Stimulated activated CD4-positive, alpha-beta T cell treated with anti-CD3 and anti-CD28 coated beads, Interleukin-1b, Interleukin-23, amount 100 ng/mL, for 48 hours (primary cell): ENCODE measurements around the gene SHISA7.
"Not testable (repeated sequence)": the region's sequence is repeated elsewhere in the genome, so short reads cannot be mapped to it uniquely, and the experiment has no call there.

Experiments used
- DNase-seq: peaks from one replicate; pipeline ENCODE4 v3.0.0-alpha.2; 2020

Gene SHISA7

DNA sequence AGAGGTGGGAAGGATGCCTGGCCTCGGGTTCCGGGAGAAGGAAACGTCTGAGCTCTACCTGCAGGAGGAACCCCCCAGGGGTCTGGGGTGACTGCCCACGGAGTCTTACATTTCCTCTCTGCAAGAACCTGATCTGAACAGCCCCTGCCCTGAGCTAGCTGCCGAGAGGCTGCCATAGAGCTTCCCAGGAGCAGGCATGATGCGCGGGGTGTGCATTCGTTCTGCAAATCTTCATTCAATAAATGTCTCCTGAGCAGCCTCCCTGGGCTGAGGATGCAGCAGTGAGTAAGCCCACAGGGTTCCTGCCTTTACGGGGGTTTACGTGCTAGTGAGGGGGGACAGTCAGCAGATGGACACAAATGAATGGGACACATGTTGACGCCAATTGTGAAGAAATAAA lies 1.5 kb upstream of the SHISA7 start:
- DNase-seq: no peak

DNA sequence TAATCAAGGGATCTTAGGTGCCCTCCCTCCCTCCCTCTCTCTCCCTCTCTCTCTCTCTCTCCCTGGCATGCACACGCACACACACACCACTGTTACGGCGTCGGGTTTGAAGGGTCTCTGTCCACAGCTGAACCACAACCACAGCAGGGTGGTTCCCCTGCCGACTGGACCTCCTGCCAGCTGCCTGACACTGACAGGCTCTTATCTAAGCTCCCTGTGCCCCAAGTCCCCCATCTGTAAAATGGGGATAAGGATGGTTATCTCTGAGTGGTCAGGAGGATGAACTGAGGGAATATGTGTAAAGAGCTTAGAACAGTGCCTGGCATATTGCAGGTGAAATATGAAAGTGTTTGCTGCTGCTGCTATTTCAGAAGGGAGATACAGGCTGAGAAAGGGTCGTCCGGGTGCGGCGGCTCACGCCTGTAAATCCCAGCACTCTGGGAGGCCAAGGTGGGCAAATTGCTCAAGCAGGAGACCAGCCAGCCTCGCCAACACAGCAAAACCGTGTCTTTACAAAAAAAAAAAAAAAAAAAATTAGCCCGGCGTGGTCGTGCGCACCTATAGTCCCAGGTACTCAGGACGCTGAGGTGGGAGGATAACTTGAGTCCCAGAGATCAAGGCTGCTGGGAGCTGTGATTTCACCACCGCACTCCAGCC lies 852 bp upstream of the SHISA7 start:
- no peak for DNase-seq

DNA sequence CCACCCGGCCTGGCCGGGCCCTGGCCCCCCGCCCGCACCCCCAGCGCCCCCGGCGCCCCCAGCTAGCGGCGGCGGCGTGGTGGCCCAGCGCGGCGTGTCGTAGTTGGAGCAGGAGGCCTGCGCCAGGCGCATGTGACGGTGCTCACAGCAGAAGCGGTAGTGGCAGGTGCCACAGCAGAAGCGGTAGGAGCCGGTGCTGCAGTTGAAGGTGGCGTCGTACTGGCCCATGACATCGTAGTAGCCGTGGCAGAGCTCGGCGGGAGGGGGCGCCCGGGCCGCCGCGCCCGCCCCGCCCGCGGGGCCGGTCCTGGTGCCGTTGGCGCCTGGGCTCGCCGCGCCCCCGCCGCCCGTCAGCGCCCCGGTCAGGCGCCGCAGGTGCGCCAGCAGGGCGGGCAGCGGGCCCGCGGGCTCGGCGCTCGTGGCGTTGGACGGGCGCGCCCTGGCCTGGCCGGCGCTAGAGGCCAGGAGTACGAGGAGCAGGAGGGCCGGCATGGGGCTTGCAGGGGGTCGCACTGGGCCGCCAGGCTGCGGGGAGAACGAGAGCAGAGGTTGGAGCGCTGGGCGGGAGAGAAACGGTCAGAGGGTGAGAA lies 633 bp downstream of the SHISA7 start:
- DNase-seq: no peak

DNA sequence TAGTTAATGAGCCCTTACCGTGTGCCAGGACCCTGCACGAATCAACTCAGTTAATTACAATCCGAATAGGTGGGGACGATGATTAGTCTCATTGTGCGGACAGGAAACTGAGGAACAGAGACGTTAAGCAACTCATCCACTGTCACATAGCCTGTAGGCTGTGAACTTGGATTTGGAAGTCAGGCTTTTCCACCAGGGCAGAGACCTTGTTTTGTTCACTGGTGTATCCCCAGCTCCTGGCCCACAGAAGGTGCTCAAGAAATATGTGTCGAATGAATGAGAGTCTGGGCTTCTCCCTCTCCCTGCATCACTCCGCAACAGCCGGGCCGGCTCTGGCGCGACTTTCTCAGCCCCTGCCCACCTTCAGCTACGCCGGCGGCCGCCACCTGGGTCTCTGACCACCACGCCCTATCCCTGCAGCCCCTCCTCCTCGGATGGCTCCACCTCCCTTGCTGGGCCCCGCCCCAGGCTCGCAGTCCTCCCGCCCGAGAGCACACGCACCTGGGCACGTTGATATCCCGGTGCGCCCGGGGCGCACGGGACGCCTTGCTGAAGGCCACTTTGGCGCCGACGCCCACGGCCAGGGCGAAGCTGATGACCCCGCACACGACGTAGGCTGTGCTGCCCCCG lies 1.3 kb downstream of the SHISA7 start:
- no peak for DNase-seq

DNA sequence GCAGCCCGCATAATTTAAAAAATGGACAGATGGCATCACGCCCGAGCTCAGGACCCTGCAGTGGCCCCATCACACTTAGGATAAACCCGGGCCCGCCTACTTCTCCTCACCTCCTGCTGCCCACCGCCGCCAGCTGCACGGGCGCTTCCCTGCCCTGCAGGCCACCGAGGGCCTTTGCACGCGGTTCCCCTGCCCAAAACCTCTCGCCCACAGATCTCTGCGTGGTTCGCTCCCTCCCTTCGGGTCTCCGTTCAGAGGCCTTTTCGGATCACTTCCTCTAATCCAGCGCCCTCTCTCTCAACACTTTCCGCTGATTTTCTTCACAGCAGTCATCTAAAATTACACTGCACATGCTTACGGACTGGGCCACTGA lies 1.8 kb downstream of the SHISA7 start:
- no peak for DNase-seq

DNA sequence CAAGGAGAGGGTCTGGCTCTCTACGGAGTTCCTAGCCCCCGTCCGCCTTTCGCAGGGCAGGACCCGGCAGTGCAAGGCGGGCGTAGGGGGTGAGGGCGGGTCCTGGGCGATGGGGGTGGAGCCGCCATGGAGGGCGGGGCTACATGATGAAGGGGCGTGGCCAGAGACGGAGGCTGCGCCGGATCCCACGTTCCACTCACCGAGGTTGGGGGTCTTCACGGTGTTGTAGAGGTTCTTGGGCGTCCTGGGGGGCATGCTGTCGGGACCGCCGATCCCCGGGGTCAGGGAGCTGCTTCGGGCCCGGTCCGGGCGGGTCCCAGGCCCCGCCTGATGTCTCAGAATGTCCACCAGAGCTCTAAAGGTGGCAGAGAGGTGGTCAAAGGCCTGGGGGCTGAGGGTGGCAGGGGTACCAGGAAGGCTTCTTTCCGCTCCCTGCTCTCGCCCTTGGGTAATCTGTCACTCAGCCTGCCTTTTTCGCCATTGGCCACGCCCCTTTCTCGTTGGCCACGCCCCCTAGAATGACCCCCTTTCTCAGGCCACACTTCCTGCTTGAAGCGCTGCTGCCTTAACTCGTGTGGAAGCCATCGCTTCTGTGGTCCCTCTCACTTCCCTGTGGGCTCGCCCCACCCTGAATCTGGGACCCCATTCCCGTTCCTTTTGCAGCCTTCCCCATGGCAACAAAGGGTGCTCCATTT lies 2.5 kb downstream of the SHISA7 start:
- no peak for DNase-seq

DNA sequence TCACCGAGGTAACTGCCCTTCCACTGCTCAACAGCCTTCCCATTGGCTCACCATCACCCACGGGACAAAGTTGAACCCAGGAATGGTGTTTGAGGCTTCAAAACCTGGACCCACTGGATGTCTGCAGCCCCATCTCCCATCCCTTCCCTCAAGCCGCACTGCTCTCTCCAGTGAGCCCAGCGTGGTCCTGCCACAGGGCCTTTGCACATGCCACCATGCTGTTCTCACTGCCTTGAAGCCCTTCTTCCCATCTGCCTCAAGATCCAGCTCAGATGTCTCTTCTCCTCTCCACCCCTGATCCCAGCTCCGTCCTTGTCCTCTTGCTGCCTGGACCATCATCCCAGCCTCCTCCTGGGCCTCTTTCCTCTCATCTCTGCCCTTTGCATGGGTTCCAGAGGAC lies 4.0 kb downstream of the SHISA7 start:
- no peak for DNase-seq

DNA sequence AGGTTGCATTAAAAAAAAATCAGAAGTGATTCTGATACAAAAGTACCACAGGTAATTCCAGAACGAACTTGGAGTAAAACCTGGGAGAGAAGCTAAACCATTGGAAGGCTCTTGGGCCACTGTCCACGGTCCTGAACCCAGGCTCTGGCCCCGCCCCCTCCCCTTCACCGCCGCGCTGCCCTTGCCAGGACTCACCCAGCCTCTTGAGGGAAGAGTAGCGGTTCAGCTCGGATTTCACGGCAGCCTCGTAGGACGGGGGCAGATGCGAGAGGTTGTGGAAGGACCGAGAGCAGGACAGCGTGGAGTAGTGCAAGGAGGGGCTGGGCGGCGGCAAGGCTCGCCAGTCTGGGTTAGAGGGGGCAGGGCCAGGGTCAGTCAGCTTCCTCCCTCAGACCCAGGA lies 5.7 kb downstream of the SHISA7 start:
- no peak for DNase-seq

DNA sequence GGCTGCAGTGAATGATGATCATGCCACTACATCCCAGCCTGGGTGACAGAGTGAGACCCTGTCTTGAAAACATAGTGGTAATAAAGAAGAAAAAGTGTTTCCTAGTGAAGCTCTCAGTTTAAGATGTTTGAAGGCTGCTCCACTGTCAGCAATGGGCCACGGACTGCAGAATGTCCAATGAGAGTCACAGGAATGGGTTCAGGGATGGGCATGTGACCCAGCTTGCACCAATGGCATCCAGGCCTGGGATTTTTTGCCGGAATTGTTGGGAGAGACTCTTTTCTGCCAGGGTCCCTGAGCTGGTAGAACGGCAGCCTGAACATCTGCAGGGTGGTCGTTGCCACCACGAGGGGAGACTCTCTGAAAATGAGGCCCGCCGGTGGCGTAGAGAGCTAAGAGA lies 6.3 kb downstream of the SHISA7 start:
- no peak for DNase-seq

DNA sequence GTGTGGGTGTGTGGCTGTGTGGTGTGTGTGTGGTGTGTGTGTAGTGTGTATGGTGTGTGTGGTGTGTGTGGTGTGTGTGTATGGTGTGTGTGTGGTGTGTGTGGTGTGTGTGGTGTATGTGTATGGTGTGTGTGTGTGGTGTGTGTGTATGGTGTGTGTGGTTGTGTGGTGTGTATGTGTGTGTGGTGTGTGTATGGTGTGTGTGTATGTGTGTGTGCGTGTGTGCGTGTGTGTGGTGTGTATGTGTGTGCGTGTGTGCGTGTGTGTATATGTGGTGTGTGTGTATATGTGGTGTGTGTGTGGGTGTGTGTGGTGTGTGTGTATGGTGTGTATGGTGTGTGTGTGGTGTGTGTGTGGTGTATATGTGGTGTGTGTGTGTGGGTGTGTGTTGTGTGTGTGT lies 8.1 kb downstream of the SHISA7 start:
- DNase-seq: no peak

DNA sequence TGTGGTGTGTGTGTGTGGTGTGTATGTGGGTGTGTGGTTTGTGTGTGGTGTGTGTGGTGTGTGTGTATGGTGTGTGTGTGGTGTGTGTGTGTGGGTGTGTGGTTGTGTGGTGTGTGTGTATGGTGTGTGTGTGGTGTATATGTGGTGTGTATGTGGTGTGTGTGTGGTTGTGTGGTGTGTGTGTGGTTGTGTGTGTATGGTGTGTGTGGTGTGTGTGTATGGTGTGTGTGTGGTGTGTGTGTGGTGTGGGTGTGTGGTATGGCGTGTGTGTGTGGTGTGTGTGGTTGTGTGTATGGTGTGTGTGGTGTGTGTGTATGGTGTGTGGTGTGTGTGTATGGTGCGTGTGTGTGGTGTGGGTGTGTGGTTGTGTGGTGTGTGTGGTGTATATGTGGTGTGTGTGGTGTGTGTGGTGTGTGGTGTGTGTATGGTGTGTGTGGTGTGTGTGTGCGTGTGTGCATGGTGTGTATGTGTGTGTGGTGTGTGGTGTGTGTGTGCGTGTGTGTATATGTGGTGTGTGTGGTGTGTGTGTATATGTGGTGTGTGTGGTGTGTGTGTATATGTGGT lies 8.7 kb downstream of the SHISA7 start:
- no peak for DNase-seq

DNA sequence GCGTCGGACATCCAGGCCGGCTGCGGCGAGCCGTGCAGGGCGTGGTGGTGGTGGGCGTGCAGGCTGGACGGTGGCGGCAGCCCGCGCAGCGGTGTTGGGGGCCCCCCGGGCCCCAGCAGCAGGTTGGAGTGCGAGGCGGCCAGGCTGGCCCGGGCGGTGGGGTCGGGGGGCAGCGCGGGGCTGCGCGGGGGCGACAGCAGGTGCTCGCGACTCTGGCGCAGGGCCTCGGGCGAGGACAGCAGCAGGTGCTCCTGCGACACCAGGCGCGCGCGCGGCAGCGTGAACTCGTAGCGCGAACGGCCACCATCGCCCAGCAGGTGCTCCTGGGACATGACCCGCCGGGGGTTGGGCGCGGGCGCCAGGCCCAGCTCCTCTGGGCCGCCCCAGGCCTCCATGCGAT lies 9.8 kb downstream of the SHISA7 start:
- DNase-seq: no peak

DNA sequence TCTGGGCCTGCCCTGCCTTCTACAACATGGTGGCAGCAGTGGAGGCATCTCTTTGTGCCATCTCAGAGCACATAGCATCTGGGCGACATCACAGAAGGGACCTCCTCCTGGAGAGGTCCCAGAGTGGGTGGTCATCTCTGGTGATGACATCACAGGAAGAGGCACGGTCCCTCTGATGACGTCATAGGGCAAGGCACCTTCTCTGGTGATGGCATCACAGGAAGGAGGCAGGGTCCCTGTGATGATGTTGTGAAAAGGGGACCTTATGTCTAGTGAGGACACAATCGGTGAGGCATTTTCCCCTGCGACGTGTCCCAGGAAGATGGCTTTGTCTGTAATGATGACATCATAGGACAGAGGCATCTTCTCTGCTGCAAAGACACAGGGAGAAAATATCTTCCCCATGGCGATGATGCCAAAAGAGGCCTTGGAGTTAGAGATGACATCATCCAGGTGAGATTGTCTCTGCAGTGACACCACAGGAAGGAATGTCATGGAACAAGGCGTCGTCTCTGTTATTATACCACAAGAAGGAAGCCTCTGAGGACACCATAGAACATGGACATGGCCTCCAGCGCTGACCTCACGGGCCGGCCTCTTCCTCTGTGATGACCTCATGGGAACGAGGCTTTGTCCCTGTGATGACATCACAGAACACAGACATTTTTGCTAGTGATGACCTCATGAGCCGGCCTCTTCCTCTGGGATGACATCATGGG lies 10.7 kb downstream of the SHISA7 start:
- no peak for DNase-seq

DNA sequence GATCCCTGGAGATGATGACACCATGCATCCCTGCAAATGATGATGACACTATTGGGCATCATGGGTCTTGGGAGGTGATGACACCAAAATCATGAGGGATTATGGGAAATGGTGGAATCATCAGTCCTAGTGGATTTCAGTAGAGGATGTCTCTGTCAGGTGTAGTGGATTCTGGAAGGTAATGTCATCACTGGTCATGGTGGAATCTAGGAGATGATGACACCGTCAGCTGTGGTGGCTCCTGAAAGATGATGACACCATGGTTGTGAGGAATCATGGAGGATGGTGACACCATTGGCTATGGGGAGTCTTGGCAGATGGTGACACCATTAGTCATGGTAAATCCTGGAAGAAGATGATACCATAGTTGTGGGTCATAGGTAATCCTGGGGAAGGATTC lies 11.9 kb downstream of the SHISA7 start:
- no peak for DNase-seq

DNA sequence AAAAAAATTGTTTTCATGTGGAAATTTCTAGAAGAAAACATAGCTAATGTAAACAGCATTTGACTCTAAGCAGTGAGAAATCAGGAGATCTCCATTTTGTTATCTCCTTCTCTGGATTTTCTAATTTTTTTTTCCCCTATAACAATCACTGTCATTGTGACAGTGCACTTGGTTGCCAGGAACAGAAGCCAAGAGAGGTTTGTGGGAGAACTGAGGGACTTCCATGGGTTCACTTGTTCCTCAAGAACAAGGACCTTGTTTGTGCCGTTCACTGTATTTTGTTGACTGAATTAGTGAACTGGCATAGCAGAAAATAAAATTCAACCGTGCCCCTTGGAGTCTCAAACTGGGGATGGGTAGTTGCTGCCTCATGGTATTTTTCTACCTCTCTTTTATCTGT lies 17.1 kb downstream of the SHISA7 start:
- DNase-seq: no peak

DNA sequence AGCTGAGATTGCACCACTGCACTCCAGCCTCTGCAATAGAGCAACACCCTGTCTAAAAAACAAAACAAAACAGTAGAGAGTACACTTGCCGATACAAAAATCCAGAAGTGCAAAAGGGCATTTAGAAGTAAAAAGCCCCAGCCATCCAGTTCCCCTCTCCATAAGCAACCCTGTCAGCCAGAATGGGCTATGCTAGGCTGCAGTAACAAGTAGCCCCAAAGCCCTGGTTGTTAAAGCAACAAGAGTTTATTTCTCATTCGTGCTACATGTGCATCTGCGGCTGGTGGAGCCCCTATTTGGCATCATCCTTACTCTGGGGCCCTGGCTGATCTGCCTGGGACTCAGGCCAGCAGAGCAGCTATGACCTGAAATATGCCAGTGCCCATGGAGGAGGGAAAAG lies 18.6 kb downstream of the SHISA7 start:
- DNase-seq: no peak

DNA sequence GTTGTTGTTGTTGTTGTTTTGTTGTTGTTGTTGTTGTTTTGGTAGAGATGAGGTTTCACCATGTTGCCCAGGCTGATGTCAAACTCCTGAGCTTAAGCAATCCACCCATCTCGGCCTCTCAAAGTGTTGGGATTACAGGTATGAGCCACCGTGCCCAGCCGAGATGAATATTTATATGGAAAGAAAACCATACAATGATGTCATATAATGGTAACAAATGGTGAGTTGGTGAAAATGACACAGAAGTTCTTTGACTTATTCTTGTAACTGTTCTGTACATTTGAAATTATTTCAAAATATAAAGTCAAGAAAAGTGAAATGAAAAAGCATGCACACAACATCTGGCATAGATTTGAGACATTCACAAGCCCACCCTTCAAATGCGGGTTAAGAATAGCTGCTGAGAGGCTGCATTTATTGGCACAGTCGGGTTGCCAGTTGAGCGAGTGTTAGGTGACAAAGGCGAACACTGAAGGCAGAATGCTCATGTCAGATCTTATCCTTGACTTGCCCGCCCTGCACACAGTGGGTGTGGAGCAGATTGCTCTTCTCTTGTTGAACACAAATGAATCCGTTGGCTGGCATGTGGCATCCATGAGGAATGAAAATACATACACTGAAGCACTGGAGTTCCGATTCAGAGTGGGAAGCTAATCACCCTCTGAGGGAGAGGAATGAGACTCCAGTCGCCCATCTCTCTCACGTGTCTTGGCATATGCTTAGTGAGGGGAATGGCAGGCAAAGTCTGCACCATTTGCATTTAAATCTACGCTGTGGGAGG lies 19.7 kb downstream of the SHISA7 start:
- DNase-seq: no peak

DNA sequence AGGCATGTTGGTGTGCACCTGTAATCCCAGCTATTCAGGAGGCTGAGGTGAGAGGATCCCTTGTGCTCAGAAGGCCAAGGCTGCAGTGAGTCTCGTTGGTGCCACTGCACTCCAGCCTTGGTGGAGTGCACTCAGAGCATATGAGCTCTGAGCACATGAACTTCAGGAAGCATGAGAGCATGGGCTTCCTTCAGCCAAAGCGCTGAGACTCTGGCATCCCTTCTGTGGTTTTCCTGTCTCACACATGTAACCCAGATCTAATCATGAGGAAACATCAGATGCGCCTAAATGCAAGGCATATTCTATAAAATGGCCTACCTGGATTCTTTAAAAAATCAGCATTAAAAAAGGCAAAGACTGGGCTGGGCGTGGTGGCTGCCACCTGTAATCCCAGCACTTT lies 21.8 kb downstream of the SHISA7 start:
- not testable (repeated sequence) for DNase-seq

DNA sequence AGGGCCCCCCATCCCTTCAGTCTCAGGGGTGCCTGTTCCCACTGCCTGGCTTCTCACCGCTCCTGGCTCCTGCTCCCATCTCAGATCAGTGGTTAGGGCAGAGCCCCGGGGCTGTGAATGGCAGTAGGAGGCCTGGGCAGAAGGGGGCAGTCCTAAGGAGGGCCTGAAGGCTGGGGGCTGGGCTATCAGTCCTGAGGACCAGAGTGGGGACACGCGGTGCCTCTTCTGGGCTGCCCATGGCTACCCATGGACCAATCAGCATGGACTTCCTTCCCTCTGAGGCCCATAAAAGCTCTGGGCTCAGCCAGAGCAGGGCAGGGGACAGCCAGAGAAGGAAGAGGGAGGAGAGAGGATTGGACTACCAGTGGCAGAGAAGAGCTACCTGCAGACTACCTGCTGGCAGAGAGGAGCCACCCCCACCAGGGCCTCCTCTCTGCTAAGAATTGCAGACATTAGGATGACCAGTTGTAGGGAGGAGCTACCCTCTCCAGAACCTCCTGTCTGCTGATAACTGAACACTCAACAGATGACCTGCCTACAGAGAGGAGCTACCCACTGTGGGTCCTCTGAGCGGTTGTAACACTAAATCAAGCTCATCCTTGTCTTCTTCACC lies 23.4 kb downstream of the SHISA7 start:
- no peak for DNase-seq

DNA sequence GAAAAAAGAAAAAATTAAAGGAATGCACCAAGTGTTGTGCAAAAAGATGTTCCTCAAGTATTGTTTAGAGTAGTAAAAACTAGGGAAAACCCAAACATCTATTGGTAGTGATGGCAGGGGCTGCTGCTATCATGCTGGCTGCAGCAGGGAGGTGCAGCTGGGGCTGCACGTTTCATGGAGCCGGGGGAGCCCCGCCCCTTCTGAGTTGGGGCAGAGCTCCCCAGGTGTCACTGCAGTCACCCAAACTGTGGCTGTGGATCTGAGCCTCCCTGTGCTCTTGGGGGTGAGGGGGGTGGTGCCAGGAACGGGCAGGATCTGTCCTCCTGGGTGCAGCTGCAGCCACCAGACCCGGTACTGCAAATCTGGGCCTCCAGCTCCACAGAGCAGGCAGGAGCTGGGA lies 24.0 kb downstream of the SHISA7 start:
- DNase-seq: no peak

DNA sequence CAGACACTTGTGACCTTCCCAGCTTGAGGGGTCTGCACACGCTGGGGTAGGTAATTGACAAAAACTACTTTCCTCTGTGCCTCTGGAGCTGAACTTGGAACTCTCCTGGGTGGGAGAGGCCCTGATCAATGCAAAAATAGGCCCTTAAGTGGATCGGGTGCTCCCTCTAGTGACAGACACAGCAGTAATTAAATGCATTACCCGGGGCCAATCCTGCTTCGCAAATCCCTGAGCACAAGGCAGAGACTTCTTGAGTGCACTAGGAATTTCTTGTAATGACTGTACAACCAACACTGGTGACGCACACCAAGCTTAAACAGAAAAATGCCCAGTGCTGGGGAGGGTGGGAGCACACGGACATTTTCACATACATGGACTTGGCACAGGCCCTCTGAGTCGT lies 24.9 kb downstream of the SHISA7 start:
- peak; percentile 45 for DNase-seq

DNA sequence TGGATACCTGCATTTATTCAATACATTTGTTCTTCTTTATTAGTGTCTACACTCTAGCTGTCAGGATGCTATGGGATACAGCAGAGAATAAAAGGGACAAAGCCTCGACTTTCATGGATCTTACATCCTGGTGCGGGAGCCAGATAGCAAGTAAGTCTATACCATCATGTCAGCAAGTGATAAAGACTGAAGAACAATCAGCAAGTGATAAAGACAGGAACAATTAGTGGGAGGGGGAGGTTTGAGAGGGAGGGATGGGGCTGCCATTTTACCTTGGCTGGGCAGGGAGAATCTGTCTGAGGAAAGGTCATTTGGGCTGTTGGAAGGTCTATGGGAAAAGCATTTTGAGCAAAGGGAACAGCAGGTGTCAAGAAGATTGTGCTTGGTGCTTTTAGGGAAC lies 32.9 kb downstream of the SHISA7 start:
- no peak for DNase-seq
